Right cardiac atrium (tissue), 5 donors: ENCODE measurements around the gene GNGT2. TPM values are rescaled to one million over a fixed set of nuclear protein-coding genes. Genes with fewer than 3 reads are reported as not detected.

Experiments used
- ATAC-seq, 2 donors: fragments of 200-7000 bp; cut with Tn5 transposase; one replicate each; pipeline versions ENCODE4 v1.8.0 to v1.9.1; 2020; ENCODE audit warnings: moderate library complexity in 2 of 2, mild to moderate bottlenecking in 1 of 2
- DNase-seq, 3 donors: peaks; one replicate each; pipeline ENCODE4 v3.0.0-alpha.2; 2020
- H3K27ac ChIP-seq: one replicate; pipeline ENCODE4 v1.5.1; 2013; ENCODE audit warnings: mild to moderate bottlenecking, low read length, control low read depth, moderate library complexity
- H3K27me3 ChIP-seq: one replicate; pipeline ENCODE4 v1.6.1; 2013; ENCODE audit not compliant: control insufficient read depth, insufficient read depth
- H3K4me1 ChIP-seq: one replicate; pipeline ENCODE4 v1.6.1; 2013; ENCODE audit warnings: low read length; ENCODE audit not compliant: control insufficient read depth, insufficient read depth
- H3K4me3 ChIP-seq: one replicate; pipeline ENCODE4 v1.5.1; 2013; ENCODE audit warnings: low read length, control low read depth
- H3K9me3 ChIP-seq: one replicate; pipeline ENCODE4 v1.6.1; 2013; ENCODE audit warnings: low read length; ENCODE audit not compliant: control insufficient read depth
- WGBS: extraction: QIAGEN DNeasy Blood & Tissue Kit; methylation state at CpG from one replicate; pipeline ENCODE4 v1.1.7; 2013; 5-methylcytosine and 5-hydroxymethylcytosine counted together
- intact Hi-C, 4 donors: fragments of 100-400 bp; cut with DNase I; formaldehyde crosslinking; loops; one replicate each; pipeline versions ENCODE4 v1.11.0 to v1.14.0; 2022 to 2023
- polyA plus RNA-seq: library from polyadenylated mRNA; stranded (reverse); fragments of 200-250 nt; gene quantifications from one replicate; pipeline ENCODE4 v1.2.3, GENCODE V29; 2013
- total RNA-seq, 4 donors: library from RNA; stranded (reverse); fragmentation: NEBNext Ultra II Directional; extraction: Animal tissue kit (Norgen Biotek cat#: 25700); gene quantifications; one replicate each; pipeline ENCODE4 v1.2.1, GENCODE V29; 2021
- donor health status: healthy with polysubstance abuse.
- donor health status: DM: no; HTN: yes; CAD: no.
- donor health status: DM: no; HTN: no; CAD: no.
- donor health status: DM: no; HTN: yes; CAD: no; lungs with severe emphysema.
- donor health status: DM: yes; HTN: yes; CAD: no.

GNGT2 gene
- total and polyA plus RNA-seq, 5 donors = 1.6 to 2.7 (median 1.9) TPM

DNA sequence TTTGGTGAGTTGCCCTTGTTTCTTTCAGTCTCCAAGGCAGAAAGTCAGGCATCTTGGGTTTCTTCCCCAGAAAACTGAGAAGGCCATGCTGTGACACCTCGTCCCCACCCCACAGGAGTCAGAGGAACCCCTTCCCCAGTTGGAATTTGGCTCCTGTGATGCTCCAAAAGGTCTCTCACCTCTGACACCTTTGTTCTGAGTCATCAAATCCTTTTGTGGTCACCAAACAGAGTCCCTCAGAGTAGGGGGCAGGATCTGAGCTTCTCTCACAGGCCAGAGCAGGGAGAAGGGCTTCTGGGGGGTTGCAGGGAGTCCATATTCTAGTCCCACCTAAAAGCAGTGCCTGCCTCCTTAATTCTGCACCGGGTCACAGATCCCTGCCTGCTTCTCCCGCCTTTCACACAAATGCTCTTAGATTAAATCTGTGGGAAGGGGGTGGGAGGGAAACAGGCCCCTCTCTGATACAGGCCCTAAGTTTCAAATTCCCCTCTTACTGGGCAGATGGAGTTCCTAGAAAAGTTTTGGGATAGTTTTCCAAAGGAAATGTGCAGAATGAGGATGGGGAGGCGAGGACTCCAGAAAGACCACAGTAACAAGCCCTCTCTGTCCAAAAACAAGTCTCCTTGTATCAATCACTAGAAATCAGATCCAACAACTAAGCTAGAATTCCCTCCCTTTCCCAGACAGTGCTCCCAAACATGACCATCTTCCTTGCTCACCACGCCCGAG lies 18.9 kb upstream of the GNGT2 start:
- Histone ChIP-seq H3K27ac (no peak overlapping the region), H3K27me3 (no peaks in the 10 kb centered on the region), H3K4me3 (peak overlapping the region; percentile 63), H3K4me1 (no peaks in the 10 kb centered on the region), H3K9me3 (no peaks in the 10 kb centered on the region)
- WGBS = 58% methylated on average over 6 of the region's 6 CpGs
- no peak for ATAC-seq
- DNase-seq = no peak
- intact Hi-C loops = loop anchor here in 2 of 4 donors (5.0 to 10.0 kb wide), 3 partner anchors 37 to 66 kb away; no protein-coding TSS in a partner anchor

DNA sequence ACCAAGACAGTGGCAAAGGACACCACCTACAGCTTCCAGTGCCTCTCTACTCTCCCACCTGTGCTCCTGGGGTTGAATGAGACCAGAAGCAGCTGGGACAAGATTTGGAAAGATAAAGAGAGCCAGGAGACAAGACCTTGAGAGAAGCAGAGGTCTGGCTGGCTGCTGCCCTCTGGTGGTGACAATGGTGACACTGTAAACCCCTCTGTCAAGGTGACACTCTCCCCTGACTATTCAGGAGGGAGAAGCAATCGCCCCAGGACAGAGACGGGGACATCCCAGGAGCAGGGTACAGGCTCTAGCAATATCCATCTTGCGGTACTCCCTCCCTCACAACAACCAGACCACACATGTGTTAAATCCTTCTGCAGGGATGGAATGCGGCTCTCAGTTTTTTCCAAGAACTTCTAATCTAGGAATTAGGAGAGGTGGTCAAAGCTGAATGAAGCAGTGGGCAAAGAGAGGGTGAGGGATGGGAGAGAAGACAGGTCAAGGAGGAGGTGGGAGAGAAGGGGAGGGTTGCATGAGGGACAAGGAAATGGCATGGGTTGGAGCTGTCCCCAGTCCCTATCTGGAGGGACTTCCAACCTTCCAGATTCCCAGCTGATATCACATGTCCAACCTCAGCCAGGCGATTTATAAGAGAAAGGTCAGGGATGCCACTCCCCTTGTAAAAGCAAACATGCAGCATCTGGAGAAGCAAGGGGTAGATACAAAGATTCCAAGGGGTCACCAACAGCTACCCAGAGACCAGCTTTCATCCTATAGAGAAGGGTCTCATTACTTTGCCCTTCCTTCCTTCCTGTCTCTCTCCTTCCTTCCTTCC lies 17.3 kb upstream of the GNGT2 start:
- 20% methylated on average over 5 of the region's 5 CpGs for WGBS
- peak; percentile 30 to 33 for ATAC-seq
- H3K27me3 ChIP-seq = no peaks in the 10 kb centered on the region

DNA sequence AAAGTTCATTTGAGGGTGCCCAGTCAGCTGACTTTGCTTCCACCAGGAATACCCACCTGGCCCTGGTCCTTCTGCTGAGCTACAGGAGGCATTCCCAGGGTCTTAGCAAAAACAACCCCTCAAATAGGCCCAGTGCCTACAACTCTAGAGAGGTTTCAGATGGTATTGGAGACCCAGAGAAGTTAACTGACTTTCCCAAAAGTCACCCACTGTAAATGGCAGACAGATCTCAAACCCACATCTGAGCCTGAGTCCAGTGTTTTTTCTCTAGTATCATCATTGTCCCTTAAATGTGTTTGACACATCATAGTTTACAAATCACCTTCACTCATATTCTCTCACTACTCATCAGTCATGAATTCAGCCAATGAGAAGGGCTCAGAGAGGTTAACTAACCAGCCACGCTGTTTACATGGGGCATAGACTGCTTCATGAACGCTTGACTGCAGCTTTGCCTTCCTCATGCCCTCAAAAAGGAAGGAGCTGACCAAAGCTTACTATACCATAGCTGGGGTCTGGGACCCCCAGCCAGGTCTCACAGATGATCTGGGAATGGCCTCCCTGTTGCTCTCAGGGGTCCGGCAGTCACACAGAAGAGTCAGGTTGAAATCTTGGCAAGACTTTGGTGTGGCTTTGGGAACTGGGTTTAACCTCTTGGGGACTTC lies 16.5 kb upstream of the GNGT2 start:
- no peak overlapping the region for H3K27ac ChIP-seq
- WGBS = 74% methylated on average over 3 of the region's 3 CpGs
- H3K4me1 ChIP-seq = no peaks in the 10 kb centered on the region
- intact Hi-C loops = loop anchor here in 2 of 4 donors (5.0 to 10.0 kb wide), 3 partner anchors 35 to 68 kb away; no protein-coding TSS in a partner anchor
- DNase-seq (no peak), ATAC-seq (no peak)
- no peak overlapping the region for H3K4me3 ChIP-seq
- H3K9me3 ChIP-seq = no peaks in the 10 kb centered on the region
- no peaks in the 10 kb centered on the region for H3K27me3 ChIP-seq

More for the DNA sequence above, 17.3 kb upstream of the GNGT2 start:
- peak; percentile 75 to 86 (median 86) for DNase-seq
- Histone ChIP-seq H3K4me1 (no peaks in the 10 kb centered on the region), H3K9me3 (no peaks in the 10 kb centered on the region), H3K4me3 (no peak overlapping the region), H3K27ac (no peak overlapping the region)
- intact Hi-C loops = loop anchor here in 2 of 4 donors (5.0 to 10.0 kb wide), 3 partner anchors 35 to 67 kb away; no protein-coding TSS in a partner anchor

DNA sequence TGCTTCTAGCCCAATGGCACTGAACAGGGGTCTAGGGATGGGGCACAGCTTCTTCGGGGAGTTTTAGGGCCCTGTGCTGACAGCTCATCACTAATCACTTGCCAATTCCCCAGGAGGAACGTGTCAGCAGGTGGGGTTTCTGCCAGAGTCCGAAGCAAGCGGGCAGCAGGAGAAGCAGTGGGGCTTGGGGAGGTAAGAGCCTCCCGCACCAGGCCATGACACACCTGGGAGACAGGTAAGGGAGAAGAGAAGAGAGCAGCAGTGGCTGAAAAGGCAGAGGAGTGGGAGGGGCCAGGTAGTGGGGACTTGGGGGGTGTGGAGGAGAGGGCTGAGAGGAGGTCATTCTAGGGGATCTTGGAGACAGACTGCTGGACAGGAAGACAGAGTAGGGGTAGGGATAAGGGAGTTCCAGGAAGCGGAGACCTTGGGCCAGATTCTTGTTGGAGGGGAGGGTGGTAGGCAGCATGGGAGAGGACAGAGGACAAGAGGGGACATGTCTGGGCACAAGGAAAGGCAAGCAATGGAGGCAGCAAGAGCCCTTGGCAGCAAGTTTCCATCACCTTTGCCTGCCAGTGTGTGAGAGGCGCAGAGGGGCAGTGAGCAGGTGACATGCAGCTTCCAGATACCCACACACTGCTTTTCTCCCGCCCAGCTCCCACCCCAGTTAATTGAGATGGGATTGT lies 15.3 kb upstream of the GNGT2 start:
- no peak overlapping the region for H3K4me3 ChIP-seq
- H3K4me1 ChIP-seq = no peaks in the 10 kb centered on the region
- DNase-seq (no peak), ATAC-seq (no peak)
- H3K9me3 ChIP-seq = no peaks in the 10 kb centered on the region
- intact Hi-C loops = loop anchor here in 2 of 4 donors (5.0 to 10.0 kb wide), 3 partner anchors 33 to 69 kb away; no protein-coding TSS in a partner anchor
- H3K27me3 ChIP-seq = no peaks in the 10 kb centered on the region
- no peak overlapping the region for H3K27ac ChIP-seq
- 75% methylated on average over 8 of the region's 8 CpGs for WGBS

DNA sequence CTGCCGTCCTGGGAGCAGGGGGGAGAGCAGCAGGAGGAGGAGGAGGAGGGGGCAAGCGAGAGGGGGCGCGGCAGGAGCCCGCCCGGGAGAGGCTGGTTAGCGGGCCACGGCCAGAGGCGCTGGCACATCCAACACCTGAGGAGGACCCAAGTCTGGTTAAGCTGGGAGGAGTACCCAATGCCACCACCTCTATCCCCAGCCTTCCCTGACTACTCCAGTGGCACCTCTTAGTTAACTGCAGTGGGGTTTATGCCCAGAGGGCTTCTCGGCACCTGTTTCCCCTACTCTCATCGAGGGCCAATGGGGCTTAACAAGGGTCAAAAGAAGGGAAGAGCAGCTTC lies 14.6 kb upstream of the GNGT2 start:
- Histone ChIP-seq H3K4me3 (no peak overlapping the region), H3K27ac (no peak overlapping the region), H3K4me1 (no peaks in the 10 kb centered on the region), H3K27me3 (no peaks in the 10 kb centered on the region), H3K9me3 (no peaks in the 10 kb centered on the region)
- intact Hi-C loops = loop anchor here in 2 of 4 donors (5.0 to 10.0 kb wide), 4 partner anchors 33 to 70 kb away; no protein-coding TSS in a partner anchor
- ATAC-seq (peak in 1 of 2 donors; percentile 3), DNase-seq (no peak)
- 20% methylated on average over 11 of the region's 11 CpGs for WGBS

DNA sequence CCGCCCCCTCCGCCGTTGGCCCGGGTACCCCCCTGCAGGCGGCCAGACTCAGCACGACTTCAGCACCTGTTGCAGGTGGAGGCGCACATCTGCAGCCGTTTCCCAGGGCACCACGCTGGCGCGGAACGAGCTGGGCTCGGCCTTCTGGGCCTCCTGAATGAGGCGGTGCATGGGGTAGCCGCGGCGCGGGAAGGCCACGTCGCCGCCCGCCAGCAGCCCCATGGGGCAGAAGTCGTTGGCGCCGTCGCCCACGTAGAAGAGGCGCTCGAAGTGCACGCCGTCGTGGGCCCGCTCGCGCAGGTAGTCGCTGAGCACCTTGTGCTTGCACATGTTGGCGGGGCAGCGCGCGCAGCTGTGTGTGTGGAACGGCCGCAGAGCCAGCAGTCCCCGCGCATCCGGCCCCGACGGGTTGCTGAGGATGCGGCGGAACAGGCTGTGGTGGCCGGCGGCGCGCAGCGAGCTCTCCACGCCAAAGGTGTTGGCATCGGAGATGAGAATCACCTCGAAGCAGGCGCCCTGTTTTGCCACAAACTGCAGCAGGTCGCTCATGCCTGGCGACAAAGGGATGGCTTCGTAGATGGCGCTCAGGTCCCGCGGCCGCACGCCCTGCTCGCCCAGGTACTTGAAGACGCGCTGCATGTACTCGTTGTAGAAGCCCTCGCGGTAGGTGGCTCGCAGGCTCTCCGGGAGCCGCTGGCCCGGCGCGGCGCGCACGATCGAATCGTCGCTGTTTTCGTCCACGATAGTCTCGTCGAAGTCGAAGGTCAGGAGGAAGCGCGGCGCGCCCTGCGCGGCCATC lies 14.0 kb upstream of the GNGT2 start:
- no peak overlapping the region for H3K4me3 ChIP-seq
- no peaks in the 10 kb centered on the region for H3K9me3 ChIP-seq
- peak in 1 of 2 donors; percentile 30 for ATAC-seq
- H3K27me3 ChIP-seq = no peaks in the 10 kb centered on the region
- WGBS = 2% methylated on average over 95 of the region's 95 CpGs
- intact Hi-C loops = loop anchor here in 2 of 4 donors (5.0 to 10.0 kb wide), 2 partner anchors 68 to 70 kb away; no protein-coding TSS in a partner anchor
- peak in 2 of 3 donors; percentile 69 to 70 for DNase-seq
- H3K4me1 ChIP-seq = no peaks in the 10 kb centered on the region
- H3K27ac ChIP-seq = no peak overlapping the region

DNA sequence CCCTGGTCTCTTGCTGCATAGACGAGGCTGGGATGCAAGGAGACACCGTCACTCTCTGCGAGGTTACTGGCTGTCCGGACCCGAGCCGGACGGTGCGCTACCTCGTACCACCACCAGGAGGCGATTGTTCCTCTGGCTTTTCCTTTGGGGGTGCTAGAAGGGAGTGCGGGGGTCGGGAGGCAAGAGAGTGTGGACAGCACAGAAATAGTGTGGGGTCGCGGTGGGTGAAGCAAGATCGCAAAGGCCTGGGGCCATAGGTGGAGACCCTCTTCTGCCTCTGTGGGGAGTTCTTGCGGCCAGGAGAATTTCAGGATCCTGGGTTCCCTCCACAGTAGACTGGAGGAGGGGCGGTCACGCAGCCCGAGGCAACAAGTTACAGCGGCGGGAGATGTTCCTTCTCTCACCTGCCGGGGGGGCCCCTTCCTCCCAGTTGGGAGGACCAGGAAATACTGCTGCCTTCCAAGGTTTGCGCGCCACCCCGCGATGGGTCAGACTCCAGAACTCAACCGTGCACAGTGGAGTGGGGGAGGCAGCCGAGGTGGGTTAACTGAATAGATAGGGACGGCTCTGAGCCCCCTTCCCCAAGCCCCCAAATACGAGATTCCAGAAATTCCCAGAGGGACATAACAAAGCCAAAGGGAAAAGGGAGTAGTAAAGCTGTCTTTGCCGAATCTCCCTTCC lies 13.3 kb upstream of the GNGT2 start:
- H3K4me1 ChIP-seq = no peaks in the 10 kb centered on the region
- no peak overlapping the region for H3K27ac ChIP-seq
- no peaks in the 10 kb centered on the region for H3K9me3 ChIP-seq
- ATAC-seq = peak; percentile 25 to 33
- peak; percentile 63 to 87 (median 83) for DNase-seq
- 5% methylated on average over 31 of the region's 31 CpGs for WGBS
- no peak overlapping the region for H3K4me3 ChIP-seq
- intact Hi-C loops = loop anchor here in 2 of 4 donors (5.0 to 10.0 kb wide), 2 partner anchors 69 to 71 kb away; no protein-coding TSS in a partner anchor
- no peaks in the 10 kb centered on the region for H3K27me3 ChIP-seq

DNA sequence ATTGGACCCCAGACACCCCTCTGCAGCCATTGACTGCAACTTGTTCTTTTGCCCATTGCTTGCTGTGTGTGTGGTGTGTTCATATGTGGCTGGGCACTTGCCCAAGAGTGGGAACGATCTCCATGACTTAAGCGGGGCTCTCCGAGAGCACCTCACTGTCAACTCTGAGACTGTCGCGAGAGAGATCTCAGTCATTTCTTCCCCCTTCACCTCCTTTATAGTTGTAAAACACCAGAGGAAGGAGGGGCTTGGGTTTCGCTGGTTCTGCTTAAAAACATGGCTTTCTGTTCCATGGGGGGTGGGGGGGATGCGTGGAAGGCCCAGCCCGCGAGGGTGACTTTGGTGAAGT lies 12.8 kb upstream of the GNGT2 start:
- ATAC-seq = no peak
- H3K27me3 ChIP-seq = no peaks in the 10 kb centered on the region
- intact Hi-C loops = loop anchor here in 2 of 4 donors (5.0 to 10.0 kb wide), 2 partner anchors 69 to 72 kb away; no protein-coding TSS in a partner anchor
- H3K27ac ChIP-seq = no peak overlapping the region
- no peaks in the 10 kb centered on the region for H3K9me3 ChIP-seq
- no peak overlapping the region for H3K4me3 ChIP-seq
- no peaks in the 10 kb centered on the region for H3K4me1 ChIP-seq
- DNase-seq = no peak
- 21% methylated on average over 9 of the region's 9 CpGs for WGBS

DNA sequence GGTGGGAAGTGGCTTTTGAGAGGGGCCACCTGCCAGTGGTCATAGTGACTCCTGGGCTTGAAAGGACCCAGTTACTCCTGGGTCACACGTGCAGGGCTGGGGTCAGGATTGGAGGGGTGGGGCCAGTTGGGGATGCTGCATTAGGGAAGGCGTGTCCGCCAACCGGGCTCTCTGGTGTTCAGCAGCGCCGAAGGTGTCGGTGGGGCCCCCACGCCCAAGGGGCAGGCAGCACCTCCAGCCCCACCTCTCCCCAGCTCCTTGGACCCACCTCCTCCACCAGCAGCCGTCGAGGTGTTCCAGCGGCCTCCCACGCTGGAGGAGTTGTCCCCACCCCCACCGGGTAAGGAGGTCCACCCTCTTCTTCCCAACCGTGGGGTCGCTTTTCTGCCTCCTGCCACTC lies 9.6 kb upstream of the GNGT2 start:
- Histone ChIP-seq H3K27ac (no peak overlapping the region), H3K27me3 (no peaks in the 10 kb centered on the region), H3K4me1 (peaks cover 3% of the 10 kb centered on the region), H3K4me3 (no peak overlapping the region), H3K9me3 (no peaks in the 10 kb centered on the region)
- ATAC-seq (no peak), DNase-seq (no peak)
- WGBS = 66% methylated on average over 15 of the region's 15 CpGs
- intact Hi-C loops = loop anchor here in 2 of 4 donors (5.0 to 10.0 kb wide), 2 partner anchors 72 to 75 kb away; no protein-coding TSS in a partner anchor
